Measurements from ENCODE around the gene KIAA1755. TPM values are rescaled to one million over a fixed set of nuclear protein-coding genes. Genes with fewer than 3 reads are reported as not detected.

KIAA1755 gene
- total and polyA plus RNA-seq, 11 donors = 2.1 to 6.7 (median 3.5) TPM

DNA sequence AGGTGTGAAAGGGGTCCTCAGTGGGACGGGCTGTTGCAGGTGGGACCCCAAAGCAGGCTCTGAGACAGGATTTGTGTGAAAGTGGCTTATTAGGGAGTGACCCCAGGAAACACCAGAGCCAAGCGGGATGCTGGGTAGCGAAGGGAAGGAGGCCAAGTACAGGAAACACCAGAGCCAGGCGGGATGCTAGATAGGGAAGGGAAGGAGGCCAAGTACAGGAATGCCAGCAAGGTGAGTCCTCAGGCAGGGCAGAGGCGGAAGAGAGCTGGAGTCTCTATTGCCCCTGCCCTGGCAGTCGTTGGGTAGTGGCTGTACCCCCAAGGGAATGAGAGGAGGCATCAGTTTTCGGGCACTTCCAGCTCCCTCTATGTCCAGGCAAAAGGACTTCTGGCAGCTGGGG lies 65.0 kb downstream of the KIAA1755 start:
- no peaks in the 10 kb centered on the region for H3K27me3 ChIP-seq
- WGBS, 4 donors = 62 to 69% (median 67%) methylated on average over 7 of the region's 7 CpGs
- H3K27ac ChIP-seq = peak overlapping the region in 1 of 12 donors; percentile 59
- no peak overlapping the region for H3K4me3 ChIP-seq
- no peaks in the 10 kb centered on the region for H3K9me3 ChIP-seq
- TF ChIP-seq POLR2A (IDR thresholded peaks at IDR 0.05) = no peak
- no peak for TF ChIP-seq CTCF (IDR thresholded peaks at IDR 0.05)
- H3K4me1 ChIP-seq = peaks cover 0 to 59% (median 11%) of the 10 kb centered on the region in 12 donors
- DNase-seq (no peak), ATAC-seq (no peak)
- H3K36me3 ChIP-seq = no peaks in the 10 kb centered on the region
- intact Hi-C loops (cut with DNase I) = no loop called here

GRCh38 chr20:38194971-38195504 lies 65.5 kb downstream of the KIAA1755 start:
- DNase-seq (no peak), ATAC-seq (no peak)
- 80 to 82% (median 80%) methylated on average over 5 of the region's 5 CpGs for WGBS, 4 donors
- no peak overlapping the region for H3K4me3 ChIP-seq
- TF ChIP-seq CTCF (IDR thresholded peaks at IDR 0.05) (no peak), POLR2A (IDR thresholded peaks at IDR 0.05) (no peak)
- peaks cover 0 to 59% (median 11%) of the 10 kb centered on the region in 12 donors for H3K4me1 ChIP-seq
- H3K27me3 ChIP-seq = no peaks in the 10 kb centered on the region
- H3K27ac ChIP-seq = no peak overlapping the region
- H3K9me3 ChIP-seq = no peaks in the 10 kb centered on the region
- intact Hi-C loops (cut with DNase I) = no loop called here
- no peaks in the 10 kb centered on the region for H3K36me3 ChIP-seq

- DNase-seq (no peak), ATAC-seq (no peak)
- no peak for TF ChIP-seq POLR2A (IDR thresholded peaks at IDR 0.05)
- no peak for TF ChIP-seq CTCF (IDR thresholded peaks at IDR 0.05)
- Histone ChIP-seq H3K4me3 (no peak overlapping the region), H3K4me1 (peaks cover 0 to 51% (median 11%) of the 10 kb centered on the region in 12 donors), H3K9me3 (no peaks in the 10 kb centered on the region), H3K27me3 (no peaks in the 10 kb centered on the region), H3K27ac (no peak overlapping the region), H3K36me3 (no peaks in the 10 kb centered on the region)
- WGBS, 4 donors = 93 to 100% (median 97%) methylated on average over 4 of the region's 4 CpGs
- intact Hi-C loops (cut with DNase I) = no loop called here
Observed at GRCh38 chr20:38193586-38194105, 66.9 kb downstream of the KIAA1755 start.

- DNase-seq (no peak), ATAC-seq (no peak)
- Histone ChIP-seq H3K9me3 (no peaks in the 10 kb centered on the region), H3K27ac (no peak overlapping the region), H3K27me3 (no peaks in the 10 kb centered on the region), H3K36me3 (no peaks in the 10 kb centered on the region), H3K4me3 (no peak overlapping the region), H3K4me1 (peaks cover 0 to 40% (median 11%) of the 10 kb centered on the region in 12 donors)
- 73 to 83% (median 81%) methylated on average over 9 of the region's 9 CpGs for WGBS, 4 donors
- intact Hi-C loops (cut with DNase I) = no loop called here
- TF ChIP-seq POLR2A (IDR thresholded peaks at IDR 0.05) (no peak), CTCF (IDR thresholded peaks at IDR 0.05) (no peak)
Observed at GRCh38 chr20:38192323-38192885, 68.1 kb downstream of the KIAA1755 start.

Data from heart left ventricle (tissue), 16 donors.